SK-N-MC (cell line): ENCODE measurements around the gene S100A2.

ENCODE experiments used
- DNase-seq: peaks from one replicate; pipeline ENCODE4 v3.0.0-alpha.2; 2011; ENCODE audit warnings: low read depth, low spot score
- H3K27ac ChIP-seq: fragments of 200-600 bp; sonication (generic); 2 replicates; pipeline ENCODE4 v1.5.1; 2016; ENCODE audit warnings: mixed run types
- H3K36me3 ChIP-seq: fragments of 200-600 bp; sonication (generic); 2 replicates; pipeline ENCODE4 v1.6.1; 2017; ENCODE audit warnings: antibody characterized with exemption, low read length, mixed read lengths; ENCODE audit not compliant: insufficient read depth
- H3K4me3 ChIP-seq: fragments of 200-600 bp; sonication (generic); 2 replicates; pipeline ENCODE4 v1.5.1; 2016
- H3K9ac ChIP-seq: fragments of 200-600 bp; sonication (generic); 2 replicates; pipeline ENCODE4 v1.8.0; 2017; ENCODE audit warnings: mixed run types, mixed read lengths; ENCODE audit not compliant: insufficient read length
- H3K9me3 ChIP-seq: fragments of 200-600 bp; sonication (generic); 2 replicates; pipeline ENCODE4 v1.6.1; 2017; ENCODE audit warnings: low read depth, mild to moderate bottlenecking, antibody characterized with exemption, low read length, moderate library complexity, mixed read lengths
- EZH2 ChIP-seq: fragments of 200-600 bp; sonication (generic); IDR thresholded peaks from one replicate; pipeline ENCODE4 v1.6.1; 2017; ENCODE audit warnings: antibody characterized with exemption
- FOXP2 ChIP-seq: optimal IDR thresholded peaks from 2 replicates; pipeline ENCODE3; 2011; ENCODE audit warnings: mild to moderate bottlenecking, moderate library complexity; ENCODE audit not compliant: insufficient read depth; ENCODE audit errors: extremely low read length, control extremely low read depth
- POLR2AphosphoS5 ChIP-seq: IDR thresholded peaks from 2 replicates; pipeline ENCODE4 v1.6.1; 2012; ENCODE audit warnings: mild to moderate bottlenecking, low read depth, low read length, borderline replicate concordance

The S100A2 gene

GRCh38 chr1:153544453-153545066, 21.1 kb downstream of the S100A2 start:
- Histone ChIP-seq H3K9ac (peak overlapping the region; percentile 44), H3K36me3 (no peaks in the 10 kb centered on the region), H3K9me3 (no peaks in the 10 kb centered on the region), H3K4me3 (peak overlapping the region; percentile 65), H3K27ac (peak overlapping the region; percentile 79)
- no peak for DNase-seq
- TF ChIP-seq POLR2AphosphoS5 = peak; percentile 77; the same call in 1 of the 2 replicates
- TF ChIP-seq EZH2 = no peak
- TF ChIP-seq FOXP2 = no peak

DNA sequence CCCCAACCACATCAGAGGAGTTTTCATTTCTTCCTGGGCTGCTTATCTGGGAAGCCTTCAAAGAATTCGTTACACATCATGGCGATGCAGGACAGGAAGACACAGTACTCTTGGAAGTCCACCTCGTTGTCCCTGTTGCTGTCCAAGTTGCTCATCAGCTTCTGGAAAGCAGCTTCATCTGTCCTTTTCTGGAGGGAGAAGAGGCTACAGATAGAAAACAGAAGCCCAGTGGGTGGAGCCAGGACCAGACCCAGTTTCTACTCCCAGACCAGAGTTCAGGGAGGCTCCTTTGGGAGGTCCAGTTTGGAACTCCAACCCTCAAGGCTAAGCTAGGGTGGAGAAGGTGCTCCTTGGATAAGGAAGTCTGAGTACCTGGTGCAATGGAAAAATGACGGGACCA, 21.9 kb downstream of the S100A2 start:
- H3K9me3 ChIP-seq = no peaks in the 10 kb centered on the region
- no peak for DNase-seq
- H3K9ac ChIP-seq = no peak overlapping the region
- H3K4me3 ChIP-seq = no peak overlapping the region
- TF ChIP-seq FOXP2 = no peak
- no peak for TF ChIP-seq EZH2
- TF ChIP-seq POLR2AphosphoS5 = no peak
- no peaks in the 10 kb centered on the region for H3K36me3 ChIP-seq
- H3K27ac ChIP-seq = no peak overlapping the region

GRCh38 chr1:153542956-153543711, 22.5 kb downstream of the S100A2 start:
- H3K27ac ChIP-seq = no peak overlapping the region
- no peaks in the 10 kb centered on the region for H3K9me3 ChIP-seq
- no peak for TF ChIP-seq POLR2AphosphoS5
- TF ChIP-seq EZH2 = no peak
- no peak for TF ChIP-seq FOXP2
- no peak overlapping the region for H3K4me3 ChIP-seq
- no peak for DNase-seq
- H3K9ac ChIP-seq = no peak overlapping the region
- no peaks in the 10 kb centered on the region for H3K36me3 ChIP-seq

GRCh38 chr1:153541641-153542590, 23.7 kb downstream of the S100A2 start:
- no peak for TF ChIP-seq EZH2
- TF ChIP-seq POLR2AphosphoS5 = no peak
- TF ChIP-seq FOXP2 = no peak
- Histone ChIP-seq H3K4me3 (no peak overlapping the region), H3K27ac (no peak overlapping the region), H3K36me3 (no peaks in the 10 kb centered on the region), H3K9ac (no peak overlapping the region), H3K9me3 (no peaks in the 10 kb centered on the region)
- DNase-seq = no peak

DNA sequence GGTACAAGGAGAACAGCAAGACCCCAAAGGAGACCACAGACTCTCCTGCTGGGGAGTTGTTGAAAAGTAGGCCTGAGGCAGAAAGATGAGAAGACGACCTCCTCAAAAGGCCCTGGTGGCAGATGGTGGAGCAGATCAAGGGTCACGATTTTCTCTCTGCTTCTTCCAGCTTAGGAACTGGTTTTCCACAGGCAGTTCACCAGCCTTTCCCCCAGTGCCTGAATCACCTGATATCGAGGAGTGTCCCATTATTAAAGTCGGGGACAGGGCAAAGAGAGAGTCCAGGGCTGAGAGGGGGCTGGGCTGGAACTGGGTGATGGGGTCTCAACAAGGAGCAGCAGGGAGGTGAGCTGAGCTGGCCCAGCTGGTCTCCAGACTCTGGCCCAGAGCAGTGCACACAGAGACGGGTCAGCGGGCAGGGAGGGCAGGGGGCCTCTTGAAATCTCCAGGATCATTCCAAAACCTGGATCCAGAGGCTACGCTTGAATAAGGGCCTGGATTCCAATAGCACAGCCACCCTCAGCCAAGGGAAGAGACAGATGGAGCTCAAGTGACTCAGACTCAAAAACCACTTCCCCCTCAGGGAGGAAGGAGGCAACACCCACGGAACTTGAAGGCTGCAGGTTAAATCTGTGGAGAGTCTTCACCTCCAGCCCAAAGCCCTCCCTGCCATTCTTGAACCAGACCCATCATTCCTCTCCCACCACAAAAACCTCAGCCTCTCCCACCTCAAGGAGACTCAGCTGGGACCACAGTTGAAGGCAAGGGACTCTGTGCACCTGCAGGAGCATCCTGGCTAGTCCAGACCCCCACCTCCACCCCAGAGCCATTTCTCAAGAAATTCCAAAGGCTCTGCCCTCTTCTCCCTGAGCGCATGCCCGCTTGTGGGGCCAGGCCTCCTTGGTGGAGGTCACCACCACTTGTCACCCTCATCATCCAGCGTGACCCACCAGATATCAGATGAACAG, 25.0 kb downstream of the S100A2 start, which contains the start of gene S100A5:
S100A5 (minus strand) TSS at position 541 of the 968 bp plus-strand sequence. CDS start 743 bp downstream, outside the sequence.
- Histone ChIP-seq H3K4me3 (no peak within 1 kb of the TSS), H3K9ac (no peak within 1 kb of the TSS)
- TF ChIP-seq FOXP2 = no peak
- TF ChIP-seq POLR2AphosphoS5 = no peak
- no peak for TF ChIP-seq EZH2

GRCh38 chr1:153539395-153540093, 26.1 kb downstream of the S100A2 start:
- Histone ChIP-seq H3K27ac (no peak overlapping the region), H3K9me3 (no peaks in the 10 kb centered on the region), H3K36me3 (no peaks in the 10 kb centered on the region), H3K9ac (no peak overlapping the region), H3K4me3 (no peak overlapping the region)
- TF ChIP-seq POLR2AphosphoS5 = no peak
- no peak for TF ChIP-seq FOXP2
- TF ChIP-seq EZH2 = no peak
- no peak for DNase-seq

More for the DNA sequence above, 25.0 kb downstream of the S100A2 start, which contains the start of gene S100A5:
- H3K27ac ChIP-seq = no peak within 1 kb of the TSS
- no peak for DNase-seq
- H3K36me3 ChIP-seq = no peaks in the 10 kb centered on the region
- H3K9me3 ChIP-seq = no peaks in the 10 kb centered on the region
